Gastroesophageal sphincter (tissue), 3 donors: ENCODE results near the gene NEUROD6.

Source experiments
- EP300 ChIP-seq: sonication (generic); formaldehyde crosslinking; IDR thresholded peaks from one replicate; pipeline ENCODE4 v1.6.1; 2017; ENCODE audit warnings: antibody characterized with exemption, mild to moderate bottlenecking
- POLR2A ChIP-seq, 2 donors: fragments of 450-650 bp; IDR thresholded peaks; one replicate each; pipeline ENCODE4 v1.6.1; 2017; ENCODE audit warnings: antibody characterized with exemption in 2 of 2, mild to moderate bottlenecking in 2 of 2, moderate library complexity in 1 of 2
- POLR2AphosphoS5 ChIP-seq: sonication (generic); formaldehyde crosslinking; IDR thresholded peaks from one replicate; pipeline ENCODE4 v1.6.1; 2017; ENCODE audit warnings: antibody characterized with exemption
- TF ChIP-seq, protein P1 (sequence below), 4 experiments: fragments of 200-600 bp in 2 of 4; fragments of 450-650 bp in 2 of 4; sonication (generic) in 1 of 4; IDR thresholded peaks; one replicate each; pipeline ENCODE4 v1.5.1; 2017 to 2019; ENCODE audit warnings: antibody characterized with exemption in 4 of 4, mild to moderate bottlenecking in 2 of 4, moderate library complexity in 2 of 4

- TF ChIP-seq POLR2A (IDR thresholded peaks at IDR 0.05) (no peak), POLR2AphosphoS5 (no peak), EP300 (no peak)
- TF ChIP-seq, protein P1, sequence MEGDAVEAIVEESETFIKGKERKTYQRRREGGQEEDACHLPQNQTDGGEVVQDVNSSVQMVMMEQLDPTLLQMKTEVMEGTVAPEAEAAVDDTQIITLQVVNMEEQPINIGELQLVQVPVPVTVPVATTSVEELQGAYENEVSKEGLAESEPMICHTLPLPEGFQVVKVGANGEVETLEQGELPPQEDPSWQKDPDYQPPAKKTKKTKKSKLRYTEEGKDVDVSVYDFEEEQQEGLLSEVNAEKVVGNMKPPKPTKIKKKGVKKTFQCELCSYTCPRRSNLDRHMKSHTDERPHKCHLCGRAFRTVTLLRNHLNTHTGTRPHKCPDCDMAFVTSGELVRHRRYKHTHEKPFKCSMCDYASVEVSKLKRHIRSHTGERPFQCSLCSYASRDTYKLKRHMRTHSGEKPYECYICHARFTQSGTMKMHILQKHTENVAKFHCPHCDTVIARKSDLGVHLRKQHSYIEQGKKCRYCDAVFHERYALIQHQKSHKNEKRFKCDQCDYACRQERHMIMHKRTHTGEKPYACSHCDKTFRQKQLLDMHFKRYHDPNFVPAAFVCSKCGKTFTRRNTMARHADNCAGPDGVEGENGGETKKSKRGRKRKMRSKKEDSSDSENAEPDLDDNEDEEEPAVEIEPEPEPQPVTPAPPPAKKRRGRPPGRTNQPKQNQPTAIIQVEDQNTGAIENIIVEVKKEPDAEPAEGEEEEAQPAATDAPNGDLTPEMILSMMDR (IDR thresholded peaks at IDR 0.05): no peak
Measured at GRCh38 chr7:31336202-31337001, 4.1 kb downstream of the NEUROD6 start.
